Activated naive CD4-positive, alpha-beta T cell treated with anti-CD3 and anti-CD28 coated beads for 36 hours (primary cell): Measurements from ENCODE around the gene FAM20C. TPM values are rescaled to one million over a fixed set of nuclear protein-coding genes. Genes with fewer than 3 reads are reported as not detected.

Experiments used
- CTCF ChIA-PET: fragments of 350-600 bp; sonication (Branson Sonifier 250); formaldehyde crosslinking; loops from one replicate; lab custom pipeline; 2021; ENCODE audit warnings: antibody characterized with exemption; lab: Charles Lee
- DNase-seq: peaks from one replicate; pipeline ENCODE4 v3.0.0-alpha.2; 2020
- H3K27ac Mint-ChIP-seq: one replicate; pipeline ENCODE4 v1.8.0; 2021; ENCODE audit warnings: mild to moderate bottlenecking, mixed read lengths
- H3K27me3 Mint-ChIP-seq: one replicate; pipeline ENCODE4 v1.8.0; 2021; ENCODE audit warnings: low read depth, mixed read lengths
- H3K36me3 Mint-ChIP-seq: one replicate; pipeline ENCODE4 v1.8.0; 2021; ENCODE audit warnings: low read depth, mixed read lengths
- H3K4me1 Mint-ChIP-seq: one replicate; pipeline ENCODE4 v1.8.0; 2021; ENCODE audit warnings: low read depth, mixed read lengths
- H3K4me3 Mint-ChIP-seq: one replicate; pipeline ENCODE4 v1.8.0; 2021; ENCODE audit warnings: mild to moderate bottlenecking, moderate library complexity, mixed read lengths
- H3K9me3 Mint-ChIP-seq: one replicate; pipeline ENCODE4 v1.8.0; 2021; ENCODE audit warnings: mixed read lengths
- intact Hi-C: fragments of 100-400 bp; cut with micrococcal nuclease; formaldehyde crosslinking; loops from one replicate; pipeline ENCODE4 v1.15.1; 2023
- total RNA-seq, 2 experiments: library from RNA; stranded (reverse); gene quantifications; one replicate each; pipeline ENCODE4 v1.2.3, GENCODE V29; 2021

FAM20C gene
- total RNA-seq, 2 experiments from 2014 or later = 0.26 to 0.91 TPM

DNA sequence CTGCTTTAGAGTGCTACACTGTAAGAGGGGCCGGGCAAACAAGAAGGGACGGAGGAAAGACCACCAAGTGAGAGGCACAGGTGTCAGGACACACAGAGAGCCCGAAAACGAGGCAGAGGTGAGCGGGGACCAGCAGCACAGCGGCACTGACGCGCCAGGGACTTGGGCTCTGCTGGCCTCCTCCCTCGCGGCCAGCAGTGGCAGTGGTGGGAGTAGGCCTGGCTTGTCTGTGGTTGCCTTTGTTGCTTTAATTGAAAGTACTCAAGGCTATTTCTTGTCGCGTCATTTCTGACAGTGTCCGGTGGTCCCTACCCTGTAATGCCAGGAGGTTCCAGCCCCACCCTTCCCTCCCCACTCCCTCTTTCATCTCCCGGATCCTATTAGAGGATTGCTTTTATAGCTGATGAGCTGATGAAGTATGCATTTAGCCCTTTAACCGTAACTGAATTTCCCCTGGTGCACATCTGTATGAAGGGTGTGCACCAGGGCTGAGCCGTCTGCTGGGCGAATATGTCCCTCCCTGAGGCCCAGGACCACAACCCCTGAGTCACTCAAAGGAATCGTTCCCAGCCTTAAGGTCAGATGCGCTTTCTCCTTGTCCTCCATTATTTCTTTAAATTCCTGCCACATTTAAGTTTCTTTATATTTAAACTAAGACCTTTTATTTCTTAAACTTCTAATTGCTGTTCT, 39.5 kb upstream of the FAM20C start:
- peaks cover 1% of the 10 kb centered on the region for H3K36me3 Mint-ChIP-seq
- CTCF ChIA-PET = no interaction called here
- H3K27me3 Mint-ChIP-seq = no peaks in the 10 kb centered on the region
- no peak for DNase-seq
- intact Hi-C loops = no loop called here
- no peak overlapping the region for H3K27ac Mint-ChIP-seq
- H3K4me3 Mint-ChIP-seq = no peak overlapping the region
- peaks cover 11% of the 10 kb centered on the region for H3K4me1 Mint-ChIP-seq
- H3K9me3 Mint-ChIP-seq = no peaks in the 10 kb centered on the region

GRCh38 chr7:153604-154003, 38.8 kb upstream of the FAM20C start:
- CTCF ChIA-PET = no interaction called here
- Mint-ChIP-seq H3K4me3 (no peak overlapping the region), H3K36me3 (no peaks in the 10 kb centered on the region), H3K9me3 (no peaks in the 10 kb centered on the region), H3K27ac (no peak overlapping the region), H3K4me1 (peaks cover 9% of the 10 kb centered on the region), H3K27me3 (no peaks in the 10 kb centered on the region)
- DNase-seq = no peak
- intact Hi-C loops = no loop called here

- intact Hi-C loops = no loop called here
- no peaks in the 10 kb centered on the region for H3K9me3 Mint-ChIP-seq
- no peaks in the 10 kb centered on the region for H3K36me3 Mint-ChIP-seq
- peaks cover 9% of the 10 kb centered on the region for H3K4me1 Mint-ChIP-seq
- H3K27ac Mint-ChIP-seq = no peak overlapping the region
- no peaks in the 10 kb centered on the region for H3K27me3 Mint-ChIP-seq
- CTCF ChIA-PET = no interaction called here
- DNase-seq = no peak
- H3K4me3 Mint-ChIP-seq = no peak overlapping the region
Measured at GRCh38 chr7:154096-154799, 38.1 kb upstream of the FAM20C start.

GRCh38 chr7:155469-155900, 36.9 kb upstream of the FAM20C start:
- peaks cover 3% of the 10 kb centered on the region for H3K4me1 Mint-ChIP-seq
- H3K27ac Mint-ChIP-seq = no peak overlapping the region
- no peak for DNase-seq
- intact Hi-C loops = no loop called here
- no peaks in the 10 kb centered on the region for H3K9me3 Mint-ChIP-seq
- no peaks in the 10 kb centered on the region for H3K27me3 Mint-ChIP-seq
- CTCF ChIA-PET = no interaction called here
- H3K36me3 Mint-ChIP-seq = no peaks in the 10 kb centered on the region
- H3K4me3 Mint-ChIP-seq = no peak overlapping the region

- Mint-ChIP-seq H3K36me3 (no peaks in the 10 kb centered on the region), H3K27ac (no peak overlapping the region), H3K9me3 (no peaks in the 10 kb centered on the region), H3K4me1 (no peaks in the 10 kb centered on the region), H3K27me3 (no peaks in the 10 kb centered on the region), H3K4me3 (no peak overlapping the region)
- intact Hi-C loops = no loop called here
- no peak for DNase-seq
- CTCF ChIA-PET = no interaction called here
Measured at GRCh38 chr7:156111-157007, 36.0 kb upstream of the FAM20C start.

DNA sequence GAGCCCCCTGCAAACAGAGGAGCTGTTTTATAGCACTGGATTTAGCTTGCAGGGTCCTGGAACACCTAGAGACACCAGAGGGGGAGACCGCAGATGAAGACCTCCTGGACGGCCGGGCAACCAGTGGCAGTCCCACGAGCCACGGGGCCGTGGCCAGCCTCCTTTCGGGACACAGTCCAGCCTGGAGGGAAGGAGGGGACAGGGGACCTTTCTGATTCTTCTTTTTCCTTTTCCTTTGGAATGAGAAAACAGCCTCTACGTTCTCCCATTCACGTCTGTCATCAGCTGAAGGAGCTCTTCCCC, 35.4 kb upstream of the FAM20C start:
- intact Hi-C loops = no loop called here
- Mint-ChIP-seq H3K27ac (no peak overlapping the region), H3K36me3 (no peaks in the 10 kb centered on the region), H3K4me1 (no peaks in the 10 kb centered on the region), H3K4me3 (no peak overlapping the region), H3K9me3 (no peaks in the 10 kb centered on the region), H3K27me3 (no peaks in the 10 kb centered on the region)
- CTCF ChIA-PET = no interaction called here
- no peak for DNase-seq

DNA sequence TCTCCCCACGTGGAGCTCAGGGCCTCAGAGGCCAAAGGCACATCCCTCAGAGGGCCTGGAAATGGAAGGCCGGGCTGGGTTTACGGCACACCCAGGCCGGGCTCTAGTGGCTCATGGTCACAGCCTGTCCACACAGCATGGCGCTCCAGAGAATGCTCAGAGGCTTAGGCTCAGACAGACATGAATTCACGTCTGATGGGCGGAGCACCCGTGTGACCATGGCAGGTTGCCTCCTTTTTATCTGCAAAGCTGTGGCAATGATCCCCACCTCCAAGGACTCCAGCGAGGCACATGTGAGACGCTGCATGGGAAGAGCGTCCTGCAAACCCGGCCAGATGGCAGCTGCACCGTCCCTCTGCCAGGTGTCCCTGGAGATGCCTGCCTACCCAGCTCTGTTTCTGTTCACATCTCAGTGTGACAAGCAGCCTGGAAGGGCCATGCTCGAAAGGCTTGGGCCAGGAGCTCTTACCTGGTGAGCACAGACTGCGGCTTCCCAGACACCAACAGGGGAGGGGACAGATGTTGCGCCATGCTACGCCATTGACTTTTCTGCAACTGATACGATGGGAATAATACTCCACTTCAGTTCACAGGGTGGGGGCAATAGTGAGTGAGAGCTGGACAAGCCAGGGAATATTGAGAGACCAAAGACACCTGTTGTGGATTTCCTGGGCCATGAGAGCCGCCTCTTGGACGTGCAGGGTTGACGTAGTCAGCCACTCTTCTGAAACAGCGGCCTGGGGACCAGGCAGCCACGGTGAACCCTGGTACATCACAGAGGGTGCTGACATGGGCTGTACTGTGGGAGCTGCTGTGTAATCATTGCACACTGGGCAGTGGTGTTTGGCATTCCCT, 34.4 kb upstream of the FAM20C start:
- no peak overlapping the region for H3K27ac Mint-ChIP-seq
- intact Hi-C loops = no loop called here
- CTCF ChIA-PET = no interaction called here
- no peaks in the 10 kb centered on the region for H3K36me3 Mint-ChIP-seq
- DNase-seq = no peak
- no peaks in the 10 kb centered on the region for H3K27me3 Mint-ChIP-seq
- H3K4me1 Mint-ChIP-seq = no peaks in the 10 kb centered on the region
- H3K9me3 Mint-ChIP-seq = no peaks in the 10 kb centered on the region
- no peak overlapping the region for H3K4me3 Mint-ChIP-seq

GRCh38 chr7:158771-159170, 33.6 kb upstream of the FAM20C start:
- DNase-seq = no peak
- intact Hi-C loops = no loop called here
- H3K27ac Mint-ChIP-seq = no peak overlapping the region
- CTCF ChIA-PET = no interaction called here
- no peaks in the 10 kb centered on the region for H3K9me3 Mint-ChIP-seq
- H3K36me3 Mint-ChIP-seq = no peaks in the 10 kb centered on the region
- no peaks in the 10 kb centered on the region for H3K4me1 Mint-ChIP-seq
- H3K27me3 Mint-ChIP-seq = no peaks in the 10 kb centered on the region
- no peak overlapping the region for H3K4me3 Mint-ChIP-seq

- H3K27me3 Mint-ChIP-seq = no peaks in the 10 kb centered on the region
- H3K4me1 Mint-ChIP-seq = no peaks in the 10 kb centered on the region
- H3K4me3 Mint-ChIP-seq = no peak overlapping the region
- no peaks in the 10 kb centered on the region for H3K36me3 Mint-ChIP-seq
- CTCF ChIA-PET = no interaction called here
- H3K27ac Mint-ChIP-seq = no peak overlapping the region
- intact Hi-C loops = no loop called here
- no peak for DNase-seq
- no peaks in the 10 kb centered on the region for H3K9me3 Mint-ChIP-seq
Measured at GRCh38 chr7:159370-160270, 32.8 kb upstream of the FAM20C start.

- Mint-ChIP-seq H3K36me3 (no peaks in the 10 kb centered on the region), H3K27ac (no peak overlapping the region), H3K4me3 (no peak overlapping the region), H3K27me3 (no peaks in the 10 kb centered on the region), H3K4me1 (no peaks in the 10 kb centered on the region), H3K9me3 (no peaks in the 10 kb centered on the region)
- CTCF ChIA-PET = interaction anchor here (0.7 kb wide), 1 partner anchor 111 kb away, joined by 3 read pairs; no protein-coding TSS in a partner anchor
- intact Hi-C loops = no loop called here
- DNase-seq = no peak
Measured at GRCh38 chr7:160958-161725, 31.2 kb upstream of the FAM20C start.
